HPDE6-E6E7 (cell line): ENCODE measurements around the gene HAUS5.
A peak's percentile ranks its signal among the peaks of the same experiment; 100 is the strongest.
"Not testable (repeated sequence)": the region's sequence is repeated elsewhere in the genome, so short reads cannot be mapped to it uniquely, and the experiment has no call there.

Experiments used
- DNase-seq: peaks from one replicate; pipeline ENCODE4 v3.0.0; 2011; ENCODE audit warnings: missing footprints; ENCODE audit errors: extremely low spot score

Gene HAUS5, protein sequence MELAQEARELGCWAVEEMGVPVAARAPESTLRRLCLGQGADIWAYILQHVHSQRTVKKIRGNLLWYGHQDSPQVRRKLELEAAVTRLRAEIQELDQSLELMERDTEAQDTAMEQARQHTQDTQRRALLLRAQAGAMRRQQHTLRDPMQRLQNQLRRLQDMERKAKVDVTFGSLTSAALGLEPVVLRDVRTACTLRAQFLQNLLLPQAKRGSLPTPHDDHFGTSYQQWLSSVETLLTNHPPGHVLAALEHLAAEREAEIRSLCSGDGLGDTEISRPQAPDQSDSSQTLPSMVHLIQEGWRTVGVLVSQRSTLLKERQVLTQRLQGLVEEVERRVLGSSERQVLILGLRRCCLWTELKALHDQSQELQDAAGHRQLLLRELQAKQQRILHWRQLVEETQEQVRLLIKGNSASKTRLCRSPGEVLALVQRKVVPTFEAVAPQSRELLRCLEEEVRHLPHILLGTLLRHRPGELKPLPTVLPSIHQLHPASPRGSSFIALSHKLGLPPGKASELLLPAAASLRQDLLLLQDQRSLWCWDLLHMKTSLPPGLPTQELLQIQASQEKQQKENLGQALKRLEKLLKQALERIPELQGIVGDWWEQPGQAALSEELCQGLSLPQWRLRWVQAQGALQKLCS

DNA sequence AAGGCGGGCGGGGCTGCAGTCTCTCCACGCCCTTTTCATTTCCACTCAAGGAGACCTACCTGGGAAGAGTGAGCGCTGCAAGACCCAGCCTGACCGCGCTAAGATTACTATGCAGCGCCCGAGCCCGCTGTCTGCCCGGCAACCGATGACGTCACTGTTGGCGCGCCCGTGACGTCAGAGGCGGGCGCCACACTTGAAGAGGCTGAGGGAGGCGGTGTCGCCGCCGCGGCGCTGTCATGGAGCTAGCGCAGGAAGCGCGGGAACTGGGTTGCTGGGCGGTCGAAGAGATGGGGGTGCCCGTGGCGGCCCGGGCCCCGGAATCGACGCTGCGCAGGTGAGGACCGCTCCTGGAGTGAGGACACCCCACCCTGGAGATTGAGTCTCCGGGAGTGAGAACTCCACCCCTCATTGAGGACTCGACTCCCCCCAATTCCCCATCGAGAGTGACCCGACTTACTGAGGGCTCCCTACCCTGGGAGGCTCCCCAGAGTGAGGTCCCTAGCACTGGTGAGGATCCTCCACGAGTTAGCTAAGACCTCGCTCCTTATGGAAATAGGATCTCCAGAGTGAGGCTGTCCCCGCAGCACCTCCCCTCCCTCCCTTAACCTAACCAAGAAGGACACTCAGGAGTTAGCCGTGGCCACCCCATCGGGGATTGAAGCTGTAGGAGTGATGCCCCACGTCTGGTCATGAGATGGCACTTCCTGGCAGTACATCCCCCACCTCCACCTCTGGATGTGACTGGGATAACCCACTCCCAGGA is at the start of gene HAUS5:
Gene HAUS5, plus strand, starts transcription at position 177 of the 763 bp plus-strand sequence. Its CDS starts 60 bp downstream, at position 237.
- DNase-seq: peak; percentile 96

DNA sequence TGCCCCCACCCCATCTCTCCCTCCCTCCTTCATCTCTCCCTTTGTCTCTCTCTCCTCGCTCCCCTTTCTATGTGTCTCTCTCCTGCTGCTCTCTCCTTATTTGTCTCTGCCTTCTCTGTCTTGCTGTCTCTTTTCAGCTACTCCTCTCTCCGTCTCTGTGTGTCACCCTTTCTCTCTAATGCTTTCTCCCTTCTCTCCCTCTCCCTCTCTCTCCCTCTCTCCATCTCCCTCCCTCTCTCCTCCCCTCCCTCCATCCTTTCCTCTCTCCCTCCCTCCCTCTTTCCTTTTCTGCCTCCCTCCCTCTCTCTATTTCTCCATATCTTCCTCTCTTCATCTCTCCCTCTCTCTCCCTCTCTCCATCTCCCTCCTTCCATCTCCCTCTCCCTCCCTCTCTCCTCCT is 49.8 kb upstream of the HAUS5 start:
- DNase-seq: no peak

DNA sequence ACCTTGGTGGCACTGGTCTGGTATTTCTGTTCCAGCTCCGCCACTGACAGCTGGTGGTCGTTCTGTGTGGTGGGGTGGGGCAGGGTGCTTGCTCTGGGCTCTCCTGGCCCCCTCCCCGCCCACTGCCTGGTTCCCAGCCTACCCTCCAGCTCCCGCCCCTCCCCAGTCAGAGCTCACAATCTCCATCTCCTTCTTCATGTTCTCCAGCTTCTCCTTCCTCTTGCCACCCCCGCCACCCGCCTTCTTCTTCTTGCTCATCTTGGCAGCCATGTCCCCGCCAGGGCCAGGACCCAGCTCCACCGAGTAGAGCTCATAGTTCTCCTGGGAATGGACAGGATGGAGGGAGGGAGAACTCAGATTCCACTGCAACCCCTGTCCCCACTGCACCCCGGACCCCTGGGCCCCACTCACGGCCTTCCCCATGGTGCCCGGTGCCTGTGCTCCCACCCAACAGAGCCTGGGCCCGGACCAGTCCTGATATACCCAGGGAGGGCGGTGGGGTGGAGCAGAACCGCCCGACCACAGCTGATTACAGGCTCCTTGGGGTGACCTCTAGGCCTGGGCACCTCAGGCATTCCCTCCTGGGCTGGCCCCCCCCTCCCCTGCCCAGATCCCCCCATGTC is 49.2 kb upstream of the HAUS5 start, which contains the start of gene ATP4A:
Gene ATP4A, minus strand, starts transcription at position 452 of the 623 bp plus-strand sequence. Its CDS starts 29 bp downstream, at position 423.
- DNase-seq: no peak

DNA sequence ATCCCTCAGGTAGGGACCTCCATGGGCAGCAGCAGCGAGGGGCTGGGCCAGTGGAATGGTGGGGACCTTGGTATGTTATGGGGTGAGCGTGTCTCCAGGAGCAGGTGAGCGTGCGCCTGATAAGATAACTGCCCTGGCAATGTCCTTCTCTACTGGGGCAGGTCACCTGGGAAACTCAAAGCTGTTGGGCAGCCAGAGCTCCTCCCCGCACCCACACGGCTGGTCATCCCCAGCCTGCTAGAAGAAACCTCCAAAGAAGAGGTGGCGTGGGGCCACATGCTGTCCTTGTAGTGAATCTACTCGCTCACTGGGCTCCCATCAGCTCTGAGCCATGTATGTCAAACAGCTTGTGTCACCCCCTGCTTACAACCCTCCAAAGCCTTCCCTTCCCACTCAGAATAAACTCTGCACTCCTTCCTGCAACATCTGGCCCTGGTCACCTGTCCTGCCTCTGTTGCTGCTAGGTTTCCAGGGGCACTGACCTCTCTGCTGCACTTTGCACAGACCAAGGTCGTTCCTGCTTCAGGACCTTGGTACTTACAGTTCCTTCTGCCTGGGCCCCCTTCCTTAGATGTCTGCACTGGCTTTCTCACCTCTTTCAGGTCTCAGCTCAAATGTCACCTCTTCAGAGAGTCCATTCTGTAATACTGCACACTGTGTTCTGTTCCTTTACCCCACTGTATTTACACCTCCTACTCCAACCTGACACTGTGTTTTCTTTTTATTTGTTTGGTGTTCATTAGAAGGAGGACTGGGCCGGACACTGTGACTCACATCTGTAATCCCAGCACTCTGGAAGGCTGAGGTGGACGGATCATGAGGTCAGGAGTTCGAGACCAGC is 47.3 kb upstream of the HAUS5 start:
- DNase-seq: no peak

DNA sequence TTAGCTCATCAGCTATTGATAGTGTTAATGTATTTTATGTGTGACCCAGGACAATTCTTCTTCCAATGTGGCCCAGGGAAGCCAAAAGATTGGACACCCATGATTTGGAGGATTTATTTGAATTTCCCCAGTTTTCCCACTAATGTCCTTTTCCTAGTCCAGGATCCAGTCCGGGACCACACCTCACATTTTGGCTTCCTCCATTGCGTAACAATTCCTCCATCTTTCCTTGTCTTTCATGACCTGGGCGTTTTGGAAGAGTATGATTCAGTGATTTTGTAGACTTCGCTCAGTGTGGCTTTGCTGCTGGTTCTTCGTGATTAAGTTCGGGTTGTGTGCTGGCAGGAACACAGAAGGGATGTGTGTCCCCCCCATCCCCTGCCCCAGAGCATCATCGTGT is 45.8 kb upstream of the HAUS5 start:
- DNase-seq: no peak

DNA sequence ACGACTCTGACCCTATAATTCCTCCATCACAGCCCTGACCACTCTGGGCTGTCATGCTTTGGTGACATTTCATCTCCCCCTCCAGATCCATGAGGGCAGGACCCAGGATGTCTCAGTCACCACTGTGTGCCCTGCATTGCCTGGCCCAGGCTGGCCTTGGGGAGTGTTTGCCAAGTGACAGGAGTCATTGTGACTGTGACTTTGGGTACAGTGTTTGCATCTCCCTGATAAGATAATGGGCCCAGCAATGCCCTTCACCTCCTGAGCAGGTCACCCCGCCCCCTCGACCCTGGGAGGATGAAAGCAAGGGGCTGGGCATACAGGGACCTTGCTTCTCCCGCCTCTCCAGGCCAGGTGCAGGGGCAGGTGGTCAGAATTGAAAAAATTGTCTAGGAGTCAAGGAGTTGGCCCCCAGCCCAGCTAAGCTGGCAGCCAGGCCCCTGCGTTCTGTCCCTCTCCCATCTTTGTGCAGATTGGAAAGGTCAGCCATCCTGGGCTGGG is 43.2 kb upstream of the HAUS5 start:
- no peak for DNase-seq

DNA sequence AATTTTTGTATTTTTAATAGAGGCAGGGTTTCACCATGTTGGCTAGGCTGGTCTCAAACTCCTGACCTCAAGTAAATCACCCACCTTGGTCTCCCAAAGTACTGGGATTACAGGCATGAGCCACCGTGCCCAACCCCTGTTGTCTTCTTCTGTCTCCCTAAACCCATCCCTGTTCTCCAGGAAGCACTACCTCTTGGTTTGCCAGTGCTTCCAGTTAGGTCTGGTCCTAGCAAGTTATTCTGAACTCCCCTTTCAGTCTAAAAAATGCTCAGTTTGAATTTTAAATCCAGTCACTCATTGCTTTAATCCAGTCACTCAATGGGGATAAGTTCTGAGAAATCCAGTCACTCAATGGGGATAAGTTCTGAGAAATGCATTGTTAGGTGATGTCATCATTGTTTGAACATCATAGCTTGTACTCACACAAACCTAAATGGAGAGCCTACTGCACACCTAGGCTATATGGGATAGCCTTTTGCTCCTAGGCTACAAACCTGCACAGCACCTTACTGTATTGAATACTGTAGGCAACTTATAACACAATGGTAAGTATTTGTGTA is 41.0 kb upstream of the HAUS5 start:
- no peak for DNase-seq

DNA sequence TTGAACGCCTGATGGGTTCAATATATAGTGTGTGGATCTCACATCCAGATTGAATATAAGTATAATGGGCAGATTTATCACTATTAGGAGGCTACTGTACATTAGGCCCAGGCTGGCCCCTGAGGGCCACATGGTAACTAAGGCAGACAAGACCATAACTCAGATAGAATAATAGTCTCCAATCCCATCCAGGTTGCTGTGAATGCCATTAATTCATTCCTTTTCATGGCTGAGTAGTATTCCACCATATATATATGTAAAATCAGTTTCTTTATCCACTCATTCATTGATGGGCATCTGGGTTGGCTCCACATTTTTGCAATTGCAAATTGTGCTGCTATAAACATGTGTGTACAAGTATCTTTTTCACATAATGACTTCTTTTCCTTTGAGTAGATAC is 34.6 kb upstream of the HAUS5 start:
- no peak for DNase-seq

DNA sequence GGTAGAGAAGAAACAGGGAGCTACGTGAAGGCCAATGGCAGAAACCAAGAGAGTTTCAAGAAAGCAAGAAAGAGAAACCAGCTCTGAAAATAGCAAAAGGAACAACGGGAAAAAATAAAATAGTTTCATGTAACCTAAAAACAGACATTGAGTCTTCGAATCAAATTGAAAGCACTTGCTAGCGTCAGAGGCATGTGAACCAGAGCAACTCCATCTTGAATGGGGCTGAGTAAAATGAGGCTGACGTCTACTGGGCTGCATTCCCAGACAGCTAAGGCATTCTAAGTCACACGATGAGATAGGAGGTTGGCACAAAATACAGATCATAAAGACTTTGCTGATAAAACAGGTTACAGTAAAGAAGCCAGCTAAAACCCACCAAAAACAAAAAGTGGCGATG is 33.8 kb upstream of the HAUS5 start:
- DNase-seq: no peak

DNA sequence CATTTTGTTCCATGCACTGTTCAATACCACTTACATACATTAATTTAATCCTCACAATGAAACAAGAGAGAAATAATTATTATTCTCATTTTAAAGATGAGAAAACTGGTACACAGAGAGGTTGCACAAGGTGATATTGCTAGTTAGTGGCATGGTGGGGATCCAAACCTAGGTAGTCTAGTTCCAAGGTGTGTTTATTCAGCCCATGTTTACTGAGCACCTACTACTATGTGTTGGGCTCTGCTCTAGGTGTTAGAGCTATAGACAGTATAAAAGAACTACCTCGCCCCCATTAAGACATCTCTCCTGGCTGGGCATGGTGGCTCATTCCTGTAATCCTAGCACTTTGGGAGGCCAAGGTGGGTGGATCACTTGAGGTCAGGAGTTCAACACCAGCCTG is 29.8 kb upstream of the HAUS5 start:
- no peak for DNase-seq

DNA sequence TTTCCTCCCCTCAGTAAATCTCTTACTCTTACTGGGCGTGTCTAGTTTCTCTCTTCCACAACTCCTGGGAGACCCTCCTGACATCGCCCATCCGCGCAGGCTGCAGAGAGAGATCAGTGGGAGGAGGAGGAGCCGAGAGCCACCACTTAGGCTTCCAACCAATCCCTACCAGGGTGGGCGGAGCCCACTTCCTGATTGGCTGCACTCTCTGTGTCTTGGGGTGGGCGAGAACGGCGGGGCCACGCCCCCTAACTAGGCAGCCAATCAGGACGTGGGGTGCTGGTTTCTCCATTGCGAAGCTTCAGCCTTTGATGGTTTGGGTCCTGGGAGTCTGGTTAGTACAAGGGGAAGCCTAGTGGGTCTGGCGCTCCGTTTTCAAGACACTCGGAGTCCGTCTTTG is 26.7 kb upstream of the HAUS5 start, which contains the start of gene PMIS2:
Gene PMIS2, plus strand, starts transcription at position 326 of the 400 bp plus-strand sequence. CDS start 87 bp downstream, outside the sequence.
- no peak for DNase-seq

DNA sequence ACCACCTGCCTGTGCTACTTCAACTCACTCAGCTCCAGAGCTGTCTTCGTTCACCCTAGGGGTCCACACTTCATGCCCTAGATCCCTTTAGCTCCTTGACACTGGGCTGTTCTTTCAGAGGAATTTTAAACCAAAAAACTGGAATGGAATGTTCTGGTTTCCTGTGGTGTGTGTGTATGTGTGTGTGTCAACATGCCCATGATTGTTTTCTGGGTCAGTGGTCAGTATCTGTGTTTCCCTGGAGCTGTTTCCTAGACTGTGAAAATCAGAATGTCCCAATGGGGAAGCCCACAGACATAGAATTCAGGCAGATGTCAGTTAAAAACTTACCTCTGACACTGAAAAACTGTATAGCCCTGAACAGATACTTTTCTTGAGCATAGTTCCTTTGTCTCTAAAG is 25.2 kb upstream of the HAUS5 start:
- DNase-seq: no peak

DNA sequence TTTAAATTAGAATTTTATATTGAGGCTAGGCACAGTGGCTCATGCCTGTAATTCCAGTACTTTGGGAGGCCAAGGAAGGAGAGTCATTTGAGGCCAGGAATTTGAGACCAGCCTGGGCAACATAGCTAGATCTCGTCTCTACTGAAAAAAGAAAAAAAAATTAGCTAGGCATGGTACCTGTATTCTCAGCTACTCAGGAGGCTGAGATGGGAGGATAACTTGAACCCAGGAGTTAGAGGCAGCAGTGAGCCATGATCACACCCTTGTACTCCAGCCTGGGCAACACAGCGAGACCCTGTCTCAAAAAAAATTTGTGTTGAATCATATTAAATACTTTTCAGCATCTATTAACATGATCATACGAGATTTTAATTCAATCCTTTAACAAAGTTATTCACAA is 21.7 kb upstream of the HAUS5 start:
- DNase-seq: no peak

DNA sequence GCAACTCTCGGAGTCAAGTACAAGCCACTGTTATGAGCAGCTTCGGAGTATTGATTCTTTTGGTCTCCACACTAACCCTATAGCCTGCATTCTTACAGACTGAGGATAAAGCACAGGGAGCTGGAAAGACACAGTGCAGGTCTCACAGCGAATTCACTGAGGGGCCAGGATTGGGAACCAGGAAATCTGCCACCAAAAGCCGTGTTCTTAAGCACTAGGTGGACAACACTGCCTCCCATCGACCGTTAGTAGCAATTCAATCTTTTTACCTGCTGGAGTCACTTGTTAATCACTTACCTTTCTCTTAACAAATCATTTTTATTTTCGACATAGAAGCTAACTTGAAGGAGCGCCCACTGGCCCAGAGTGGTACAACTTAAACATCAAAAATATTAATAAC is 20.3 kb upstream of the HAUS5 start:
- DNase-seq: no peak

DNA sequence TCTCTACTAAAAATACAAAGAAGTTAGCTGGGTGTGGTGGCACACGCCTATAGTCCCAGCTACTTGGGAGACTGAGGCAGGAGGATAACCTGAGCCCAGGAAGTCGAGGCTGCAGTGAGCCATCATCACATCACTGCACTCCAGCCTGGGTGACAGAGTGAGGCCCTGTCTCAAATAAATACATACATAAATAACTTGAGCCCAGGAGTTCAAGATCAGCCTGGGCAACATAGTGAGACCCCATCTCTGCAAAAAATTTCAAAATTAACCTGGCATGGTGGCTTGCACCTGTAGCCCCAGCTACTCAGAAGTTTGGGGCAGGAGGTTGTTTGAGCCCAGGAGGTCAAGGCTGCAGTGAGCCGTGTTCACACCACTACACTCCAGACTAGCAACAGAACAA is 17.5 kb upstream of the HAUS5 start:
- DNase-seq: not testable (repeated sequence)

DNA sequence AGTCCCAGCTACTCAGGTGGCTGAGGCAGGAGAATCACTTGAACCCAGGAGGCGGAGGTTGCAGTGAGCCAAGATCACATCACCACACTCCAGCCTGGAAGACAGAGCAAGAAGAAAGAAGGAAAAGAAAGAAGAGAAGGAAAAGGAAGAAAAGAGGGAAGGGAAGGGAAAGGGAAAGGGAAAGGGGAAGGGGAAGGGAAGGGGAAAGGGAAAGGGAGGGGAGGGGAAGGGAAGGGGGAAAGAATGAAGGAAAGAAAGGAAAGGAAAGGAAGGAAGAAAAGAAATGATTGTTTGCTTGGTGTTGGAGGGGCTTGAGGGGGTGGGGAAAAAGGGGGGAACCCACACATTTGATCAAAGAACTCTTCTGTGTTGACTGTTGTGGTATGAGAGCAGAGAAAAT is 16.6 kb upstream of the HAUS5 start:
- DNase-seq: no peak

DNA sequence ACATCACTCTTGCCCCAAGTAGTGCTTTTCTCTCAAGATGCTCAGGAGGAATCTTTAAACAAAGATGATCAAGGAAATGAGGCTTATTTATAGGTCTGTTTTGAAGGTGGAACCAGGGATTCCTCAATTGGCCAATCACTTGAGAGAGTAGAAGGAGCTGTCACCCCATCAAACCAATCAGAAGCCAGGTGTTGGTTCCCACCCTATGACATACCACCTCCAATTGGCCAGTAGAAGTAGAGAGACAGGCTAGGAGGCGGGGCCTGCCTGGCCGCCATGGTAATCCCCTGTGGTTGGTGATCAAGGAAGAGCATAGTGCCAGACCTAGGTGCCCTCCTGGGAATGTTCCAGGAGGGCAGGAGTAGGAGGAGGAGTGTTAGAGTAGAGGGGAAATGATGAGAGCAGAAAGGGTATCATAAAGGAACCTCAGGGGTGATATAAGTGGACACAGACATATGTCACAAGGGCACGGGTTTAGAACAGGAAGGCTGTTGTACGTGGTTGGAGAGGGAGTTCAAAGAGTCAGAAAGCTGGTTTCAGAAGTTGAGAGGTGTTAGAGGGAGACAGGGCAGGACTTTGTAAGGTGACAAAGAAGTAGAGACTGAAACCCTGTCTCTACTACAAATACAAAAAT is 16.1 kb upstream of the HAUS5 start:
- no peak for DNase-seq

DNA sequence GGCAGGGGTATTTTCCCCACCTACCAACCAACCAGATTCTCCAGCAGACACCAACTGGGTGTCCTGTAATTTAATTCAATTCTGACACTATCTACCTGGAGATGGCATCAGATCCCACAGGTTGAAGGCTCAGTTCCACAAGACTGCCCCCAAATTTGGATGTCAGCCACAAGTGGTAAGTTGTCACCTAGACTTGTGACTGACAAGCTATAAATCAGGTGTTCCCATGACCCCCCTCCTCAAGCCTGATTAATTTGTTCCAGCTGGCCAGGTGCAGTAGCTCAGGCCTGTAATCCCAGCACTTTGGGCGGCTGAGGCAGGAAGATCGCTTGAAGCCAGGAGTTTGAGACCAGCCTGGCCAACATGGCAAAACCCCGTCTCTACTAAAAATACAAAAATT is 10.6 kb upstream of the HAUS5 start:
- no peak for DNase-seq

DNA sequence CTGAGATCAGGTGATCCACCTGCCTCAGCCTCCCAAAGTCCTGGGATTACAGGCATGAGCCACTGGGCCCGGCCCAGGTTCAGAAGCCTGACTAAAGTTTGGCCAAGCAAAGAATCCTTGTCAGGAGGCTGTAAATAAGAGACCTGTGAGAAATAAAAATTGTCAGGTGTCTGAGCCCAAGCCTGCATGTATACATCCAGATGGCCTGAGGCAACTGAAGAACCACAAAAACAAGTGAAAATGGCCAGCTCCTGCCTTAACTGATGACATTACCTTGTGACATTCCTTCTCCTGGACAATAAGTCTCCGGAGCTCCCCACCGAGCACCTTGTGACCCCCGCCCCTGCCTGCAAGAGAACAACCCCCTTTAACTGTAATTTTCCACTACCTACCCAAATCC is 8.1 kb upstream of the HAUS5 start:
- not testable (repeated sequence) for DNase-seq

DNA sequence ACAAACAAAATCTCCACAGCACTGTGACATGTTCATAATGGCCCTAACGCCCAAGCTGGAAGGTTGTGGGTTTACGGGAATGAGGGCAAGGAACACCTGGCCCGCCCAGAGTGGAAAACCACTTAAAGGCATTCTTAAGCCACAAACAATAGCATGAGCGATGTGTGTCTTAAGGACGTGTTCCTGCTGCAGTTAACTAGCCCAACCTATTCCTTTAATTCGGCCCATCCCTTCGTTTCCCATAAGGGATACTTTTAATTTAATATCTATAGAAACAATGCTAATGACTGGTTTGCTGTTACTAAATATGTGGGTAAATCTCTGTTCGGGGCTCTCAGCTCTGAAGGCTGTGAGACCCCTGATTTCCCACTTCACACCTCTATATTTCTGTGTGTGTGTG is 5.4 kb upstream of the HAUS5 start:
- DNase-seq: not testable (repeated sequence)
